K562 (cell line): ENCODE data around the gene VHLL. TPM values are rescaled to one million over a fixed set of nuclear protein-coding genes. Genes with fewer than 3 reads are reported as not detected.

Source experiments
- ATAC-seq: fragments of 200-7000 bp; cut with Tn5 transposase; 3 replicates; pipeline ENCODE4 v1.9.1; 2020; ENCODE audit warnings: moderate library complexity
- BruUV-seq: library from RNA; stranded (reverse); fragments of 400-500 nt; replicated peaks from 2 replicates; lab custom pipeline; 2021; lab: Mats Ljungman, UMichigan
- CTCF ChIA-PET: fragments of 300-600 bp; formaldehyde crosslinking; extraction: SDS; loops from one replicate; lab custom pipeline; 2021; ENCODE audit warnings: low intra/inter-chr PET ratio; lab: Yijun Ruan, JAX
- POLR2A ChIA-PET: fragments of 300-600, 350-650 bp; sonication (Branson Sonifier 250); formaldehyde crosslinking; extraction: SDS; loops from one replicate; lab custom pipeline; 2021; ENCODE audit warnings: antibody characterized with exemption, inconsistent platforms; lab: Yijun Ruan, JAX
- DNase-seq, 4 experiments: peaks; one replicate each; pipeline versions ENCODE4 v3.0.0 to v3.0.0-alpha.2; 2011 to 2018; ENCODE audit warnings: low spot score in 3 of 4, mixed read lengths in 3 of 4; ENCODE audit errors: extremely low read depth in 1 of 4
- FAIRE-seq: peaks from 2 replicates; lab custom pipeline; 2011; peaks lifted over from hg19 to GRCh38; lab: Jason Lieb, UNC
- H2AFZ ChIP-seq: 2 replicates; pipeline ENCODE4 v1.6.0; 2011; ENCODE audit warnings: low read depth, low read length, control low read depth, inconsistent platforms
- H3K27ac ChIP-seq: fragments of 200-600 bp; 3 replicates; pipeline ENCODE4 v1.8.0; 2011; ENCODE audit warnings: low read depth, mild to moderate bottlenecking, control low read depth, inconsistent platforms, low read length, moderate library complexity, mixed read lengths; ENCODE audit errors: extremely low read depth
- H3K27me3 ChIP-seq, 2 experiments: fragments of 300-600 bp in 1 of 2; 2 replicates in 1 of 2; 3 replicates in 1 of 2; pipeline versions ENCODE4 v1.6.0 to v1.8.0; 2011; ENCODE audit warnings: inconsistent platforms in 2 of 2, low read length in 2 of 2, mild to moderate bottlenecking in 1 of 2, mixed read lengths in 1 of 2, moderate library complexity in 1 of 2; ENCODE audit not compliant: control insufficient read depth in 2 of 2, insufficient read depth in 2 of 2
- H3K36me3 ChIP-seq: fragments of 300-600 bp; 3 replicates; pipeline ENCODE4 v1.8.0; 2011; ENCODE audit warnings: mild to moderate bottlenecking, low read length, inconsistent platforms; ENCODE audit not compliant: control insufficient read depth, insufficient read depth
- H3K4me1 ChIP-seq, 2 experiments: fragments of 200-600 bp in 1 of 2; replicated peaks in 1 of 2; 2 replicates in 1 of 2; 3 replicates in 1 of 2; pipeline versions ENCODE4 v1.5.1 to v1.8.0; 2011; ENCODE audit warnings: inconsistent platforms in 2 of 2, low read length in 2 of 2, mild to moderate bottlenecking in 1 of 2, mixed read lengths in 1 of 2, moderate library complexity in 1 of 2; ENCODE audit not compliant: control insufficient read depth in 2 of 2, insufficient read depth in 2 of 2
- H3K4me2 ChIP-seq: 2 replicates; pipeline ENCODE4 v1.6.1; 2011; ENCODE audit warnings: low read length, control low read depth, inconsistent platforms, mixed read lengths; ENCODE audit not compliant: insufficient read depth
- H3K4me3 ChIP-seq: fragments of 200-600 bp; sonication (generic), shearing (Covaris generic); 2 replicates; pipeline ENCODE4 v1.5.1; 2016; ENCODE audit warnings: control low read depth, inconsistent platforms
- H3K79me2 ChIP-seq: fragments of 200-600 bp; 3 replicates; pipeline ENCODE4 v1.8.0; 2011; ENCODE audit warnings: low read length, inconsistent platforms; ENCODE audit not compliant: control insufficient read depth, insufficient read depth
- H3K9ac ChIP-seq, 2 experiments: 2 replicates each; pipeline versions ENCODE4 v1.6.0 to v1.6.1; 2011; ENCODE audit warnings: low read depth in 2 of 2, low read length in 2 of 2, control low read depth in 1 of 2, inconsistent platforms in 1 of 2, mild to moderate bottlenecking in 1 of 2, mixed read lengths in 1 of 2; ENCODE audit not compliant: insufficient read depth in 1 of 2
- H3K9me1 ChIP-seq: one replicate; pipeline ENCODE4 v1.6.0; 2011; ENCODE audit warnings: inconsistent platforms, mild to moderate bottlenecking, low read length, moderate library complexity; ENCODE audit not compliant: control insufficient read depth, insufficient read depth
- H3K9me3 ChIP-seq: replicated peaks from 2 replicates; pipeline ENCODE4 v1.5.1; 2011; ENCODE audit warnings: low read depth, low read length, inconsistent platforms; ENCODE audit not compliant: control insufficient read depth, insufficient read depth
- H4K20me1 ChIP-seq: replicated peaks from 2 replicates; pipeline ENCODE4 v1.6.1; 2011; ENCODE audit warnings: low read length, inconsistent platforms, mixed read lengths; ENCODE audit not compliant: control insufficient read depth, insufficient read depth
- ETV6 ChIP-seq, 3 experiments: fragments of 150-350 bp in 1 of 3; sonication (generic) in 1 of 3; formaldehyde crosslinking in 1 of 3; IDR thresholded peaks; 2 replicates each; pipeline versions ENCODE4 v1.6.1 to v1.8.0; 2014 to 2022; ENCODE audit warnings: borderline replicate concordance in 2 of 3, low read depth in 2 of 3, antibody characterized with exemption in 1 of 3, low read length in 1 of 3, mild to moderate bottlenecking in 1 of 3, missing genetic modification reagents in 1 of 3
- POLR2G ChIP-seq: fragments of 200-400 bp; formaldehyde crosslinking; IDR thresholded peaks from 2 replicates; pipeline ENCODE4 v1.6.1; 2017; ENCODE audit warnings: low read depth, mild to moderate bottlenecking, antibody characterized with exemption, low read length, moderate library complexity
- TSC22D4 ChIP-seq: fragments of 450-650 bp; IDR thresholded peaks from 2 replicates; pipeline ENCODE4 v1.6.1; 2016; ENCODE audit warnings: missing genetic modification characterization, missing biosample characterization, control low read depth
- WGBS: fragments of 100-300 bp; shearing (Covaris generic); methylation state at CpG from one replicate; pipeline ENCODE4 v1.1.6; 2016; ENCODE audit warnings: low coverage, mixed read lengths; ENCODE audit not compliant: insufficient coverage; ENCODE audit errors: missing lambda C conversion rate; 5-methylcytosine and 5-hydroxymethylcytosine counted together
- in situ Hi-C: fragments of 300-500 bp; cut with MboI; formaldehyde crosslinking; loops from 4 replicates; pipeline ENCODE4 v1.15.0; 2018; ENCODE audit warnings: inconsistent platforms, mixed read lengths
- intact Hi-C: fragments of 100-400 bp; cut with micrococcal nuclease; formaldehyde crosslinking; loops from 2 replicates; pipeline ENCODE4 v1.14.2; 2022
- polyA plus RNA-seq, 8 experiments: library from polyadenylated mRNA; depleted of rRNA in 4 of 8; stranded (reverse) in 5 of 8; unstranded in 3 of 8; fragments of >200 nt; fragmentation: Nextera tagmentation in 2 of 8; fragmentation: Illumina TruSeq in 1 of 8; extraction: Ambion mirVana in 2 of 8; extraction: Trizol in 1 of 8; gene quantifications; 2 replicates each; pipeline versions ENCODE4 v1.2.1 to v1.2.3, GENCODE V29; 2011 to 2014; ENCODE audit warnings: inconsistent platforms in 1 of 8, missing spikeins in 1 of 8
- total RNA-seq, 7 experiments: library from RNA; depleted of rRNA in 6 of 7; stranded (reverse); fragments of >200 nt in 6 of 7; fragmentation: Illumina TruSeq in 2 of 7; extraction: Trizol in 2 of 7; gene quantifications; 2 replicates each; pipeline versions ENCODE4 v1.2.1 to v1.2.3, GENCODE V29; 2011 to 2021; ENCODE audit warnings: low replicate concordance in 1 of 7
- TF ChIP-seq, protein P1 (sequence below), 2 experiments: fragments of 450-650 bp; conservative IDR thresholded peaks; 2 replicates each; pipeline ENCODE4 v1.6.1; 2017; ENCODE audit warnings: mild to moderate bottlenecking in 2 of 2, moderate library complexity in 2 of 2

The VHLL gene
- total and polyA plus RNA-seq, 9 of the 15 experiments (the other 6 are each of a cell fraction or from before 2014, with no cell fraction given): not detected

DNA sequence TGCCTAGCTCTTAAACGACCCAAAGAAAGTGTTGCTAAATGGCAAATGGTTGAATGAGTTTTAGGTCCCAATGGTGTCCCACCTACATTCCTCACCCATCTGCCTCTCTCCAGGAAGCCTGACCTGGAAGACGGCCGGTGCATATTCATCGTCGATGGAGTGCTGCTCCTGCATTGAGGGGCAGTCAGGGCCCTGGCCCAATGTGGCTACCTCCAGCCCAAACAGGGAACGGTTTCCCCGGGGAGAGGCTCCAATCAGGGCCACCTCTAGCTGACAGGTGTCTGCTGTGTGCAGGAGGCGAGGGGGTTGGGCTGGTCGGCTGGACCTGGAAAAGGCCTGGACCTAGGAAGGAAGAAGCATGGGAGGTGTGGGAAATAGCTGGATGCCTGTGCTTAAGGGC, 5.2 kb downstream of the VHLL start:
- Histone ChIP-seq H3K79me2 (no peaks in the 10 kb centered on the region), H3K9me3 (no peaks in the 10 kb centered on the region), H3K4me2 (no peak overlapping the region), H3K9ac (0 out of 4 replicates have a peak overlapping the region, but pooled peaks of 1 of the 2 experiments have one; percentile 2), H2AFZ (no peak overlapping the region), H4K20me1 (no peaks in the 10 kb centered on the region), H3K36me3 (peaks cover 21% of the 10 kb centered on the region; the same call in 1 of the 3 replicates), H3K27ac (no peak overlapping the region)
- 77% methylated on average over 7 of the region's 9 CpGs for WGBS
- ATAC-seq (no peak), FAIRE-seq (no peak), DNase-seq (no peak)
- intact Hi-C loops (no loop called here), in situ Hi-C loops (no loop called here)
- ChIA-PET POLR2A (interaction anchor here (0.5 to 1.9 kb wide), 7 partner anchors 11 to 303 kb away, joined by 3 to 16 read pairs (median 3); partner anchors contain the start of genes SMG5 and TMEM79), CTCF (no interaction called here)
- TF ChIP-seq TSC22D4 (tag) (no peak), ETV6 (IDR thresholded peaks at IDR 0.05; ENCODE audit: borderline replicate concordance in 1 of 2, low read depth in 2 of 2, low read length in 1 of 2) (no peak), ETV6 (CRISPR knock-in tag; IDR thresholded peaks at IDR 0.05; ENCODE audit: borderline replicate concordance) (no peak), POLR2G (0 out of 2 replicates have a peak, but pooled peaks have one; percentile 24)
- TF ChIP-seq, protein P1, sequence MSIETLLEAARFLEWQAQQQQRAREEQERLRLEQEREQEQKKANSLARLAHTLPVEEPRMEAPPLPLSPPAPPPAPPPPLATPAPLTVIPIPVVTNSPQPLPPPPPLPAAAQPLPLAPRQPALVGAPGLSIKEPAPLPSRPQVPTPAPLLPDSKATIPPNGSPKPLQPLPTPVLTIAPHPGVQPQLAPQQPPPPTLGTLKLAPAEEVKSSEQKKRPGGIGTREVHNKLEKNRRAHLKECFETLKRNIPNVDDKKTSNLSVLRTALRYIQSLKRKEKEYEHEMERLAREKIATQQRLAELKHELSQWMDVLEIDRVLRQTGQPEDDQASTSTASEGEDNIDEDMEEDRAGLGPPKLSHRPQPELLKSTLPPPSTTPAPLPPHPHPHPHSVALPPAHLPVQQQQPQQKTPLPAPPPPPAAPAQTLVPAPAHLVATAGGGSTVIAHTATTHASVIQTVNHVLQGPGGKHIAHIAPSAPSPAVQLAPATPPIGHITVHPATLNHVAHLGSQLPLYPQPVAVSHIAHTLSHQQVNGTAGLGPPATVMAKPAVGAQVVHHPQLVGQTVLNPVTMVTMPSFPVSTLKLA (conservative IDR thresholded peaks at IDR 0.05): no peak
- TF ChIP-seq, all 486 proteins: peak for 1
- peaks cover 7 to 17% of the 10 kb centered on the region in 2 experiments; a peak in 4 of 5 replicates for H3K4me1 ChIP-seq
- peaks cover 0 to 2% of the 10 kb centered on the region in 2 experiments; a peak in 1 of 5 replicates for H3K27me3 ChIP-seq
- BruUV-seq: no TSS peak
- no peak overlapping the region for H3K4me3 ChIP-seq
- H3K9me1 ChIP-seq: no peaks in the 10 kb centered on the region
